Thoracic aorta (tissue), 2 donors: ENCODE measurements around the gene SNX8. TPM values are rescaled to one million over a fixed set of nuclear protein-coding genes. Genes with fewer than 3 reads are reported as not detected.
A peak's percentile ranks its signal among the peaks of the same experiment; 100 is the strongest.

Source experiments
- ATAC-seq: fragments of 150-250 bp; one replicate; pipeline ENCODE4 v1.8.0; 2017; ENCODE audit warnings: low read depth; ENCODE audit not compliant: insufficient number of reproducible peaks, low FRiP score
- DNase-seq: peaks from one replicate; pipeline ENCODE4 v3.0.0-alpha.2; 2020; ENCODE audit warnings: low spot score
- H3K27ac ChIP-seq, 2 donors: fragments of 200-600 bp; sonication (generic); 1 replicate in 1 of 2; 2 replicates in 1 of 2; pipeline ENCODE4 v1.5.1; 2016; ENCODE audit warnings: mild to moderate bottlenecking in 2 of 2, moderate library complexity in 2 of 2
- H3K27me3 ChIP-seq: fragments of 200-600 bp; sonication (generic); replicated peaks from 2 replicates; pipeline ENCODE4 v1.6.0; 2016; ENCODE audit warnings: mild to moderate bottlenecking; ENCODE audit not compliant: insufficient read depth
- H3K36me3 ChIP-seq: fragments of 200-600 bp; sonication (generic); one replicate; pipeline ENCODE4 v1.5.1; 2016
- H3K4me1 ChIP-seq, 2 donors: fragments of 200-600 bp; sonication (generic); 1 replicate in 1 of 2; 2 replicates in 1 of 2; pipeline versions ENCODE4 v1.5.1 to v1.6.0; 2016; ENCODE audit warnings: low read depth in 2 of 2, mild to moderate bottlenecking in 1 of 2; ENCODE audit not compliant: control insufficient read depth in 1 of 2
- H3K4me3 ChIP-seq: fragments of 200-600 bp; sonication (generic); 2 replicates; pipeline ENCODE4 v1.5.1; 2016; ENCODE audit warnings: mild to moderate bottlenecking
- H3K9me3 ChIP-seq: fragments of 200-600 bp; sonication (generic); 2 replicates; pipeline ENCODE4 v1.5.1; 2016
- total RNA-seq, 2 donors: library from RNA; depleted of rRNA; stranded (reverse); fragments of >200 nt; gene quantifications; one replicate each; pipeline versions ENCODE4 v1.1.0 to v1.2.3, GENCODE V29; 2016
- TF ChIP-seq, protein P1 (sequence below): fragments of 200-600 bp; sonication (generic); IDR thresholded peaks from one replicate; pipeline ENCODE4 v1.5.1; 2019; ENCODE audit warnings: antibody characterized with exemption

The SNX8 gene
- total RNA-seq, 2 donors from 2014 or later = 6.5 to 29.6 TPM

DNA sequence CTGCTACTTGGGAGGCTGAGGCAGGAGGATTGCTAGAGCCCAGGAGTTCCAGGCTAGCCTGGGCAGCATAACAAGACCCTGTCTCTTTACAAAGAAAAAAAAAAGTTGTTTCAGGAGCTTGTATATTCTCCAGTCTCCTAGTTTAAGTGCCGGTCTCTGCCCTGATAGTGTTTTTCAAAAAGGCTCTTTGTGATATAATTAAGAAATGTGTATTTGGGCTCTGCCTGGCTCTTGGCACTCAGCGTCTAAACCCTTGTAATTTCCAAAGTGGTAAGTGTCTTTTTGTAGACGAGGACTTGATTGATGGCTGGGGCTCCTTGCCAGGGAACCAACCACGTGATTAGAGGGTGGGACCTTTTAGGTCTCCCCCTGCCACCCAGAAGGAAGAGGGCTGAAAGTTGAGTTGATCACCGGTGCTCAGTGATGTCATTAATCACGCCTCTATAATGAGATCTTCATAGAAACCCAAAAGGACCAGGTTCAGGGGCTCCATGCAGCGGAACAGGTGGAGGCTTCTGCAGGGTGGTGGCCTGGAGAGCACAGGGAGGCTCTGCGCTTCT, 44.8 kb upstream of the SNX8 start:
- no peaks in the 10 kb centered on the region for H3K27me3 ChIP-seq
- TF ChIP-seq, protein P1, sequence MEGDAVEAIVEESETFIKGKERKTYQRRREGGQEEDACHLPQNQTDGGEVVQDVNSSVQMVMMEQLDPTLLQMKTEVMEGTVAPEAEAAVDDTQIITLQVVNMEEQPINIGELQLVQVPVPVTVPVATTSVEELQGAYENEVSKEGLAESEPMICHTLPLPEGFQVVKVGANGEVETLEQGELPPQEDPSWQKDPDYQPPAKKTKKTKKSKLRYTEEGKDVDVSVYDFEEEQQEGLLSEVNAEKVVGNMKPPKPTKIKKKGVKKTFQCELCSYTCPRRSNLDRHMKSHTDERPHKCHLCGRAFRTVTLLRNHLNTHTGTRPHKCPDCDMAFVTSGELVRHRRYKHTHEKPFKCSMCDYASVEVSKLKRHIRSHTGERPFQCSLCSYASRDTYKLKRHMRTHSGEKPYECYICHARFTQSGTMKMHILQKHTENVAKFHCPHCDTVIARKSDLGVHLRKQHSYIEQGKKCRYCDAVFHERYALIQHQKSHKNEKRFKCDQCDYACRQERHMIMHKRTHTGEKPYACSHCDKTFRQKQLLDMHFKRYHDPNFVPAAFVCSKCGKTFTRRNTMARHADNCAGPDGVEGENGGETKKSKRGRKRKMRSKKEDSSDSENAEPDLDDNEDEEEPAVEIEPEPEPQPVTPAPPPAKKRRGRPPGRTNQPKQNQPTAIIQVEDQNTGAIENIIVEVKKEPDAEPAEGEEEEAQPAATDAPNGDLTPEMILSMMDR = no peak
- DNase-seq = no peak
- H3K27ac ChIP-seq = no peak overlapping the region
- no peak overlapping the region for H3K4me3 ChIP-seq
- ATAC-seq = no peak
- H3K4me1 ChIP-seq = peaks cover 24 to 38% of the 10 kb centered on the region in 2 donors
- H3K36me3 ChIP-seq = peaks cover 28% of the 10 kb centered on the region
- no peaks in the 10 kb centered on the region for H3K9me3 ChIP-seq

DNA sequence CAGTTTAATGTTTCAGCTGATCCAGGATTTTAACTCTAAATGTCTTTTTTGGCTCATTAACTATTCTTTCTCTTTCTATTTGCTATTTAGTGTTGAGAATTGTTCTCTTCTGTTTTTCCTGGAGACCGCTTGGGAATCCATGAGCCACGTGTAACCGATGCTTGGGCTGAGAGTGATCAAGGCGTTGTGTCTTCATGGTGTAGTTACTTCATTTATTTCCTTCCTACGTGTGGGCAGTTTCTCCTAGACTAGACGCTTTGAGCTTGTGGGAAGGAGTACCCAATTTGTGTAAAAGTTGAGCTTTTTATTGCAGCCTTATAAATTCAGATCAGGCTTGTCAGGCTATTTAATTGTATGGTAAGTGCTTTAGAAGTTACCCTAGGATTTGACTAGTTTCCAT, 43.3 kb upstream of the SNX8 start:
- H3K4me3 ChIP-seq = no peak overlapping the region
- TF ChIP-seq, protein P1 = no peak
- ATAC-seq = no peak

DNA sequence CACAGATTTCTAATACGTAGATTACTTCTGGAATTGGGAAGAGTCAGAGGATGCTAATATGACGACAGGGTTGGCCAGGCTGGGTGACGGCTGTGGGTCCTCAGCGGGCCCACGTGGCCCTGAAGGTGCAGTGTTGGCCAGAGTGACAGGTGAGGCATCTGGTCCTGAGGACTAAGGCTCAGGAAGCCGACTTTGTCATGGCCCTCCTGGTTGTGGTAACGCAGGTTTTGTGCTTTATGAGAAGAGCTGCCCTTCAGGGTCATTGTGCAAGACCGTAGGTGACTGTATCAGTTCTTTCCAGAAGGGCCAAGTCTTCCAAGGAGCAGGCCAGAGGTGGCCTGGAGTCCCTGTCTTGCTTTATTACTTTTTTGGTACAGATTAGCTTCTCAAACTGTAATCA, 42.9 kb upstream of the SNX8 start:
- Histone ChIP-seq H3K36me3 (peaks cover 9% of the 10 kb centered on the region), H3K27me3 (no peaks in the 10 kb centered on the region), H3K4me3 (no peak overlapping the region), H3K9me3 (no peaks in the 10 kb centered on the region), H3K4me1 (peaks cover 27 to 48% of the 10 kb centered on the region in 2 donors), H3K27ac (no peak overlapping the region)
- TF ChIP-seq, protein P1 = no peak
- DNase-seq (no peak), ATAC-seq (no peak)

More for the DNA sequence above, 43.3 kb upstream of the SNX8 start:
- DNase-seq = no peak
- H3K4me1 ChIP-seq = peaks cover 27 to 48% of the 10 kb centered on the region in 2 donors
- H3K36me3 ChIP-seq = peaks cover 13% of the 10 kb centered on the region
- no peaks in the 10 kb centered on the region for H3K27me3 ChIP-seq
- no peak overlapping the region for H3K27ac ChIP-seq
- no peaks in the 10 kb centered on the region for H3K9me3 ChIP-seq

DNA sequence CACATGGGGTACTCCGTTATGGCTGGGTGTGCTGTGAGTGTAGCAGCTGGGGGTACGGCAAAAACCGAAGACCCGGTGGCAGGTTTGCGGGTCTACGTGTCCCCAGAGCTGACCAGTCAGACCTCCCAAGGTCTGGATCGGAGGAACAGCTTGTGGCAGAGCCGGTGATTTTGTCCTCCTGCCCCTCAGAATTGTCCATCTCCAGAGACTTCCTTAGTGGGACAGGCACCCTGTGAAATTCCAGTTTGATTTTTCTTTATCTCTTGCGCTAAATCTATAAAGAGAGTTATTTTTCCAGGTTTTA, 41.4 kb upstream of the SNX8 start:
- no peak for ATAC-seq
- Histone ChIP-seq H3K4me3 (peak overlapping the region; percentile 99), H3K27me3 (no peaks in the 10 kb centered on the region), H3K27ac (no peak overlapping the region), H3K4me1 (peaks cover 27 to 48% of the 10 kb centered on the region in 2 donors), H3K9me3 (no peaks in the 10 kb centered on the region), H3K36me3 (no peaks in the 10 kb centered on the region)
- TF ChIP-seq, protein P1 = no peak
- no peak for DNase-seq

DNA sequence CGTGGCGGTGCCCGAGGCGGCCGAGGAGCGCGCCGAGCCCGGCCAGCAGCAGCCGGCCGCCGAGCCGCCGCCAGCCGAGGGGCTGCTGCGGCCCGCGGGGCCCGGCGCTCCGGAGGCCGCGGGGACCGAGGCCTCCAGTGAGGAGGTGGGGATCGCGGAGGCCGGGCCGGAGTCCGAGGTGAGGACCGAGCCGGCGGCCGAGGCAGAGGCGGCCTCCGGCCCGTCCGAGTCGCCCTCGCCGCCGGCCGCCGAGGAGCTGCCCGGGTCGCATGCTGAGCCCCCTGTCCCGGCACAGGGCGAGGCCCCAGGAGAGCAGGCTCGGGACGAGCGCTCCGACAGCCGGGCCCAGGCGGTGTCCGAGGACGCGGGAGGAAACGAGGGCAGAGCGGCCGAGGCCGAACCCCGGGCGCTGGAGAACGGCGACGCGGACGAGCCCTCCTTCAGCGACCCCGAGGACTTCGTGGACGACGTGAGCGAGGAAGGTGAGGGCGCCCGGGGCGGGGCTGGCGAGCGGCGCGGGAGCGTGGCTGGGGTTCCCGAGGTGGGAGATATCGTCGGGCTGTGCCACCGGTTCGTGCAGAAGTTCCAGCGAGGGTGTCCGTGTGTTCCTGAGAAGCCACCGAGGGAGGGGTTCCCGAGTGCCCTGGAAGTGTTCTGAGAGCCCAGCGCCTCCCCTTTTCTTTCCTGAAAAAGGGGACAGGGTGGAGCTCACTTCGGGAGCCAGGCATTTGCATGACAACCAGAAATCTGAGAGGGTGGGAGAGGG, 40.9 kb upstream of the SNX8 start:
- TF ChIP-seq, protein P1 = no peak
- Histone ChIP-seq H3K36me3 (no peaks in the 10 kb centered on the region), H3K4me3 (peak overlapping the region; percentile 99), H3K27me3 (no peaks in the 10 kb centered on the region), H3K4me1 (peaks cover 27 to 48% of the 10 kb centered on the region in 2 donors), H3K27ac (peak overlapping the region; percentile 8 to 38), H3K9me3 (no peaks in the 10 kb centered on the region)
- DNase-seq (no peak), ATAC-seq (no peak)
